Right lobe of liver (tissue), 4 donors: ENCODE data around the gene DCLK3.

Experiments used
- CTCF ChIP-seq, 4 donors: fragments of 200-600 bp in 3 of 4; fragments of 450-650 bp in 1 of 4; IDR thresholded peaks; one replicate each; pipeline versions ENCODE4 v1.5.1 to v1.8.0; 2016 to 2022; ENCODE audit warnings: antibody characterized with exemption in 4 of 4, mild to moderate bottlenecking in 2 of 4
- POLR2A ChIP-seq: fragments of 450-650 bp; IDR thresholded peaks from one replicate; pipeline ENCODE4 v1.6.1; 2017; ENCODE audit warnings: antibody characterized with exemption, mild to moderate bottlenecking
- donor health status: DM: no; HTN: no; CAD: no.
- donor health status: DM: no; HTN: no; CAD: no.
- donor health status: DM: no; HTN: yes; CAD: no.

GRCh38 chr3:36790765-36791164, 26.4 kb upstream of the DCLK3 start:
- TF ChIP-seq CTCF (IDR thresholded peaks at IDR 0.05) (no peak), POLR2A (no peak)
